GM11168 (cell line): Measurements from ENCODE around the gene MYEF2.

ENCODE experiments used
- in situ Hi-C: fragments of 300-500 bp; cut with MboI; formaldehyde crosslinking; loops from one replicate; pipeline ENCODE4 v1.12.0; 2022; ENCODE audit warnings: low sequenced_read_pairs; ENCODE audit not compliant: unreplicated experiment

Gene MYEF2

DNA sequence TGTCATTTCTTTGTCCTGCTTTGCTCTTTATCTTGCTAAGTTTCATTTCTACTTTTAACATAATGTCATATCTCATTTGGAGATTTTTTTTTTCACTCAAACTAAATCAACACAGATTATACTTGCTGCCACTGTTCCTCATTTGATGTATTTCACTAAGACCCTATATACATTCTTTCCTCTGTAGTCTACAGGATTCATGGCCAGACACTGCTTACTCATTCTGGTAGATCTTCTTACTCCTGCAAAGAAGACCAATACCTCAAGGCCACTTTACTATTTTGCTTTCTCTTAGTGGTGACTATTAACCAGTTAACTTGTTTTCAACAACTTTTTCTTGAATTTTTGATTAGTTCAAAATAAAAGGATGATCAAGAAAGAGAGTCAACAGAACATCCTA, 30.7 kb downstream of the MYEF2 start:
- in situ Hi-C loops: no loop called here

DNA sequence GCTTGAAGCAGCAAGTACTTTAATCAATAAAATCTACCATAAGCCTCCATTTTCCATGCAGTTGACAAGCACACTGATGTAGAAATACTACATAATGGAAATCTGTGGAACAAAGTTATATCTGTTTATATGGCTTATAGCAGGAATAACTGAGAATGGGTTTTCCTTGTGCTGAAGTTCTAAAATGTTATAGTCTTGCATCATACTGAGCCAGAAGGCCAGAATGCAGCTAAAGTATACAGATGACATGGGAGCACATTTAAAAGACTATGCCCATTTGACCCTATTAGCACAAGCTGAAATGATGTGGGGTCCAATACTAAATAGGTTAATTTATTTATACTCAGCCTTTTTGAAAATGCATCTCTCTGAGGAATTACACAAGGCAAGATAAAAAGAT, 32.2 kb downstream of the MYEF2 start:
- in situ Hi-C loops: no loop called here

DNA sequence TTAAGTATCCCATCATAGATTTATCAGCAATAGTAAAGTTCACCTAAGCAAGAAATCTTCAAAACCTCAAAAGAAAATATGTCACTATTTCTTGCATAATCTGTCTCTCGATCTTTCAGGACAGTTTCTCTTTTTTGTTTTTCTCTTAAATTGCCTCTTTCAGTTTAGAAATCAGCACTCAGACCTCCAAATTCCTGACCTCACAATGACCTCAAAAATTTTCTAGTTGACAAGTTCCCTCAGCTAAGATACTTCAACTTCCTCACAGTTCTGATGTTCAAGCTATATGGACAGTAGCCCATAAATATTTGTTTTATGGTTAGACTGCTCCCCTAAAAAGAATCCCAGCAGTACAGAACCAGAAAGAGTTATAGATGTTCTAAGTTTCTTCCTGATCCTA, 33.2 kb downstream of the MYEF2 start:
- in situ Hi-C loops: no loop called here

DNA sequence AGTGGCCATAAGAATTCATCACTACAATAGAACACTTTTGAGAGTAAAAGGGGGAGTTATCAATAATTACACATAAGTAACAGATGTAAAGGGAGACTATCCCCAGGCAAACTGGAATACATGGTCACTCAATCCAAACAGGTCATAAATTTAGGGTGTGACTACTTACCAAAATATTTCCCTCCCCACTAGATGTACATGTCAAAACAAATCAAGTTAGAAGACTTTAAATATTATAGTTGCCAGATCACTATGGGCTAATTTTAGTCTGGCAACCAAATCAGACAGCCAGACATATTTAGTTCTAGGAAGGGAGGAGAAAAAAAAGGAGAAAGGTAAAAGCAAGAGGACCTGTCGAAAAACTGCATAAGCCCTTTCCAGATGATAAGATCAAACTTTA, 34.2 kb downstream of the MYEF2 start:
- in situ Hi-C loops: no loop called here

DNA sequence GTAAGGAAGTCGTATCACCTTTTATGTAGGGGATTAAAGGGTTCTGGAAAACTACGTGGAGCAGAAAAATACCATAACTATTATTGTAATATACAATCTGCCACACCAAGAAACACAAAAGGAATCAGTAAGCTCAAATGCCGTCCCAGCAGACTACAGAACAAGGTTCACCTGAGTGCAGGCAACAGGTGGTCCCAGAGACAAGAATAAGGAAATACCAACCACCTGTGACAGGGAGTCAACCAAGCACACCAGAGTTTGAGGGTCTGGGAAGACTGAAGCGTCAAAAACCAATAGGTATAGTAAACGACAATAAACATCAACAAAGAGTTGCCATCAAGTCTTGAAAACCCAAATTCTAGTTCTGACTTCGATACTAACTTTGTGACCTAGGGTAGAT, 45.2 kb downstream of the MYEF2 start:
- in situ Hi-C loops: no loop called here

DNA sequence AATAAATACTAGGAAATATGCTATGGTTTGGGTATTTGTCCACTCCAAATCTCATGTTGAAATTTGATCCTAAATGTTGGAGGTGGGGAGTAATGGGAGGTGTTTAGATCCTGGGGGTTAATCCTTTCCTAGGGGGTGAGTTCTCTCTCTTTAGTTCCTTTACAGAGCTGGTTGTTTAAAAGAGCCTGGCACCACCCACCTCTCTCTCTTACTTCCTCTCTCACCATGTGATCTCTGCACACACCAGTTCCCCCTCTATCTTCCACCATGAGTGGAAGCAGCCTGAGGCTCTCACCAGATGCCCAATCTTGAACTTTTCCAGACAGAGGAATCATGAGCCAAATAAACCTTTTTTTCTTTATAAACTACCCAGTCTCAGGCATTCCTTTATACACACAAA, 46.8 kb downstream of the MYEF2 start:
- in situ Hi-C loops: no loop called here

DNA sequence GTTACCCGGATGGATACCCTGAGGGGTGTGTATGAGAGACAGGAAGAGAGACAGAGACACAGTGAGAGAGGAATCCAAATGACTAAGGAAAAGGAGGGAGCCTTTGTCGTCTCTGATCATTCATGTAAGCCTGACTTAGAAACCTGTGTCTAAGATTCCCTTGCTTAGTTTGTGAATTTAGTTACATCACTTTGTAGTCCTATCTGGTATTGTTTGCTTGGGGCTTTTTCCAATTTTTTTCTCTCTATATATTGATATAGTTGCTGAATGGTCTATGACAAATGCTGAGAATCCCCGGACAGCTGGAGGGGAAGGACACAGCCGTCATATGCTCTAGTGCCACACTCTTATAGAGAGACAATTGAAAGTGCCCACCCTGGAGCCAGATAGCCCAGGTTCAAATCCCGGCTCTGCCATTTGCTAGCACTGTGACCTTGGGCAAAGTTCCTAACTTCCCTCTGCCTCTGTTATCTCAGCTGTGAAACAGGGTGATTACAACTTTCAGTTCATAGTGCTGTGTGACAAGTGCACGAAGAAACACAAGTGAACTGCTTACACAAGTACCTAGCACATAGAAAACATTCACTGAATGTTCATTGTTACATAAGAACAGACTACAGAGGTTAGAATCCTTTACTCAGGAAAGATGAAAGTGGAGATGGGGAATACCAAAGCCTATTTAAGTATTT, 51.3 kb downstream of the MYEF2 start:
- in situ Hi-C loops: no loop called here

DNA sequence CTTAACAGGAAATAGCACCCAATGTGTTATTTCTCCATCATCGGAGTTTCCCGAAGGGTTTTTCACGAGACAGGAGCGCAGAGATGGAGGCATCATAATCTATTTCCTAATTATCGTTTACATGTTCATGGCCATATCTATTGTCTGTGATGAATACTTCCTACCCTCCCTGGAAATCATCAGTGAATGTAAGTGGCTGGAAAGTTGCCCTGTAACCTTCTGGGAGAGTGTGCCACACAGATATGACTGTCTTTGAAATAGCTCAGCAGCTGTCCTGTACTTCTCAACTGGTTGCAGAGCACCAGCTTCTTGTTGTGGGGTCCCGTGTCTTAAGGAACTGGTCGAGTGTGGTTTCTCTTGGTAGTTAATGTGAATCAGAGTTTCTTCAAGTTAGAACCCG, 56.2 kb downstream of the MYEF2 start:
- in situ Hi-C loops: no loop called here

DNA sequence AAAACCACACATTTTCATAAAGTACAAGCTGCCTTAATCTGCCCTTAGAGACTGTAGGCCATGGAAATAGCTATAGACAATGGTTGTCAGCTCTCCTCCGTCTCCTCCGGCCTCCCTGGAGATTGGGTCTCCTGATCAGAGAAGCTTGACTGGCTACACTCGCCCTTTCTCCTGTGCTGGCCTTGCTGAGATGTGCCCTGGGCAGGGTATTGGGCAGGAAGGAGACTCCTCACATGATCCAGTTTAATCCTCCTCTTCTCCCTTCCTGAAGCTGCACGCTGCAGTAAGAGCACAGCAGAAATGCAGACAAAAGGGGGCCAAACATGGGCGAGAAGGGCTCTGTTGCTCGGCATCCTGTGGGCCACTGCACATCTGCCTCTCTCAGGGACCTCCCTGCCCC, 57.4 kb downstream of the MYEF2 start, which contains the start of gene SLC24A5:
SLC24A5 (plus strand) TSS at position 246 of the 400 bp plus-strand sequence; CDS start at position 301, 55 bp downstream.
- in situ Hi-C loops: no loop called here

DNA sequence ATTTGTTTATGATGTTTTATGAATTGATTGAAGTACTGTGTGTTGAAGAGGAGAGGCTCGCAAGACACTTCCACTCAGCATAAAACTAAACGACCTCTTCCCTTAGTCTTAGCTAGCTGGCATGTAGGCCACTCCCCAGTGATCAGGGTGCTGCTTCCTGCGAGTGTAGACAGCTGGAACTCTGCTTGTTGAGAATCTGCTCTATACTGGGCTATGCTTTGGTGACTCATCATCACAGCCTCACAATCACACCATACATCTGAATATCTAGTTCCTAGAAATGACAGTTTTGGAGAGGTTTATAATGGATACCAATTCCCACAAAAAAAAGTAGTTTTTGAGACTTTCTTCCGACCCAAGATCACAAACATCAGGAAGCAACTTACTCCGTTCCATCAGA, 58.8 kb downstream of the MYEF2 start:
- in situ Hi-C loops: no loop called here

DNA sequence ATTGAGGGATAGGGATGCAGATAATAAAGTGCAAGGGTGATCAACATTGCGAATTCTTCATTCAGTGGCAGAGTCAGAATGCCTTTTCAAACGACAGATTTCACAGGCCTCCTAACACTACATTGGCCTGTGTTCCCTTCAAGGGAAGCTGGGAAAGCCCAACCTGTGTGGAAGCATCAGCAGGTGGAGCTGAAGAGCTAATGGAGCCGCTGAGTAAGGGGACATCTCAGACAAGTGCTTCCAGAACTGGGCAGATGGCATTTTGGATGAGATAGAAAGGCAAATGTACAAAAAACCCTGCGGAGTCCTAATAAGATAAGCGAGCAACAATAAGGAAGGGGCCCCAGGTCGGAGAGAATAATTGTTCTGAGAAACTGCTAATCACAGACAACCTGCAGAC, 65.9 kb downstream of the MYEF2 start:
- in situ Hi-C loops: no loop called here

DNA sequence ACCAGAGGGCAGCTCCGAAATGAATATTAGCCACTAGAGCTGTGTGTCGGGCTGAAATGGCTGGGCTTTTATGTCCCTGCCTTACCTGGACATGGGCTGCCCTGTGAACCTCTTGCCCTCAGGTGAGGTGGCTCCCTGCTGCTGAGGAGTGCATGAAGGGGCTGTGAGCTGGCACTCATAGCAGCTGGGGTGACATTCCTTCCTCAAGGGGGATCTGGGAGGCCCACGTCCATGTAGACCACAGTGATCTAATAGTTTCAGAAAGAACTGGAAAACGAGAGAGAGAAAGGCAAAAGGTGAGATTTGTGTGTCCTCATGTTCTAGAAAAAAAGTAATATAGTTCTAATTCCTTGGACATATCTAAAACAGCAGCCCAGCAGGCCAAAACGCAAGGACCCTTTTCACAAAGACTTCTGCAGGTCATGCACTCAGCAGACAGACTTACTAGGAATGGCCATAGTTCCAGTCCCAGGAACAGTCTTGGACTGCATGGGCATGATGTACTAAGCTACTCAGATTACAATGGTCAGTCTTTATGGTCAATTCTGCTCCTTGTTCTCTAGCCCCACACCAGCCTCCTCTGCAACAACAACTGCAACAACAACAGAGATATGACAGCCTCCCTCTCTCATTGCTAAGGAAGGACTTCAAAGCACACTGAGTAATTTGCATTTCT, 68.1 kb downstream of the MYEF2 start:
- in situ Hi-C loops: no loop called here

DNA sequence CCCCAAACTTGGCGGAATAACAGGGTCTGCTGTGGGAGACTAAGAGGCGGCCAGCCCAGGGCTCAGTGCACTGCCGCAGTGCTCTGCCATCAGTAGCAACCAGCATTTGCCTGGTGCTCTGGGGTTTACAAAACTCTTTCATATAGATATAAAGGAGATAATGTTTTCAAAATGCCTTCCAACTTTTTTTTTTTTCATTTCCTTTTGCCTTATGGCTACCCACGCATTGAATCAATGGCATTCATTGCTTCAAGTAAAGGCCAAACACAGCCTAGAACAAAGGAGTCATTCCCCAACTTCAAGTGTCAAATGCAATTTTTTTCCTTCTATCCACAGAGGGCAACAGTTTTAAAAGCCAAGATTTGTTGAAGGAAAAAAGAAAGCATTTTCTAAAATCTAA, 68.9 kb downstream of the MYEF2 start:
- in situ Hi-C loops: no loop called here

DNA sequence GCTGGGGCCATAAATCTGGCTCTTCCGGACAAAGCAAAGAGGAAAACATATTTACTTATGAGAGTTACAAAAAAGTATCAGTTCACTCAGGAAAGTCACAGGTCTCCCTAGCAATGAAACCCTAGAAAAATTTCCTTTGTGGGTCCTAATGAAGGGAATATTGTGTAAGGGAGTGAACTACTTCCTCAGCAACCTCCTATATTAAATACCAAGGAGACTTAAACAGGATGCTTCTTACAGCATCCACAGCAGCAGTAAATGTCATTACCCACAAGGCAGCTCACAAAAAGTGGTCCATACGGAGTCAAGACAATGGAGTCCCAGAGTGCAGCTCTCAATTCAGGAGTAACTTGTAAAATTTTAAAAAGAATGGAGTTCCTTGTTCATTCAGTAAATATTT, 72.2 kb downstream of the MYEF2 start:
- in situ Hi-C loops: no loop called here

DNA sequence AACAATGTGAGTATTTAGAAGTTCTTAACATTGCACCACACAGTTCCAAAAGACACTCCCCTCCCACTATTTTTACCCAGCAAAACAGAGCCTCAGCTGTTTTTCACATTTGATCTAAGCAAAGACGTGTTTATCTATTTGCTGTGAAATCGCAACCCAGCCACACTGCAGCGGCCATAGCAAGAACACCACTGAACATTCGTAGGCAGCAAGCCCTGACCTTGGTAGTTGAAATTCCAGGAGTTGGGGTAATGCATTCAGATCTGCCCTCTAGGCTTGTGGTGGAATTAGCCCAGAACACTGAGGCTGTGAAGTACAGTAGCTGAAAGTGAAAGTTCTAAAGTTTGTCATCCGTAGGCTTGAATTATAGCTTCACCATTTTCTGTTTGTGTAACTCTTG, 74.4 kb downstream of the MYEF2 start:
- in situ Hi-C loops: no loop called here

DNA sequence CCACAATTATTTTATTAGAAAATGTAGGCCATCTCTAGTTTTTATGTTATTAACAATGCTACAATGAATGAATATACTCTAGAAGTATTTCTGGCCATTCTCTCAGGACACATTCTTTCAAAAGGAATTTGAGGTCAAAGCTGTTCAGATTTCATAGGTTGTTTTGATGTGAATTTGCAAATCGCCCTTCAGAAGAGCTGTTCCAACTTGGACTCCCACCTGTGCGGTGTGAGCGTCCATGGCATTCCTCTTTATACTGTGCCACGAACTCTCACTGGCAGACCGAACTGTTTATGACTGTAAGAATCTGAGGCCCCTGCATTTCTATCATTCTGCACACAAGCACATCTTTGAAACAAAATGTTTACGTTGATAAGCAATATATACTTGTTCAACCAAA, 75.9 kb downstream of the MYEF2 start:
- in situ Hi-C loops: no loop called here

DNA sequence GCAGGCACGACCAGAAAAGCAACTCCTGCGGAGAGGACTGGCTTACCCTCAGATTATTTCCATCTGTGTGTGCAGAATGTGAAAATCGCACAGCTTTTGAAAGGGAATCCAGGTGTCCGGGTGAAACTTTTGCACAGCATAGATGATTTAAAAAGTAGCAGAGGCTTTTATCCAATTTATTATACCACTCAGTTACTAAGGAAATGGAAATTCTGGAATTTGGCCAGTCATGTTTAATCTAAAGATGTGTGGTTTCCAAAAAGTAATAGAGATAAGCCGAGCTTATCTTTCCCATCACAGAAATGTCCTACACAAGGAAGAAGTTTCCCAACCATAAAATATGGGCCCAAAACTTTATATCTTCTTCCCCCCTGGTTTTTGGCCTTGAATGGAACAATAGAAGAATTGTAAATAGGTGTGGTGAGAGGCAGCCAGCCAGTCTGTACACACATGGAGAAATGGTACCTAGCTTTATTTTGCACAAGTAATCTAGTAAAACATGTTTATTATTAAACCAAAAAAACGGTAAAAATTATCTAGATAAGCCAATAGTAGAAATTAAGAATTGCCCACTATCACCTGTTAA, 76.6 kb downstream of the MYEF2 start:
- in situ Hi-C loops: no loop called here

DNA sequence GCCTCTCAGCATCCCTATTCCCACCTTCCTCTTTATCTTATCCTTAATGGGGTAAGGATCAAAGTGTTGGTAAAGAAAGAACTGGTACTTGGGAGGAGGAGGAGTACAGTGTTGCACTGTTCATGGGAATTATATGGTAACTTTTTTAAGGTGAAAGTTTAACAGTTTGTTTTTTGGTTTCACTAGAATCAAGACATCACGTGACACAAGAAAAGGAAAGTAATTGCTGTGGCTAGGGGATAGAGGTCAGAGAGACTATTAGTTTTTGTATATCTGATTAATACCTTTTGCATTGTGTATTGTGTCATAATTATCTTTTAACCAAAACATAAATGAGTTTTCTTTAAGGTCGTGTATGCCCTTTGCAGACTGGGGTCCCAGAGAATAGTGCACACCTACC, 80.8 kb downstream of the MYEF2 start:
- in situ Hi-C loops: no loop called here

DNA sequence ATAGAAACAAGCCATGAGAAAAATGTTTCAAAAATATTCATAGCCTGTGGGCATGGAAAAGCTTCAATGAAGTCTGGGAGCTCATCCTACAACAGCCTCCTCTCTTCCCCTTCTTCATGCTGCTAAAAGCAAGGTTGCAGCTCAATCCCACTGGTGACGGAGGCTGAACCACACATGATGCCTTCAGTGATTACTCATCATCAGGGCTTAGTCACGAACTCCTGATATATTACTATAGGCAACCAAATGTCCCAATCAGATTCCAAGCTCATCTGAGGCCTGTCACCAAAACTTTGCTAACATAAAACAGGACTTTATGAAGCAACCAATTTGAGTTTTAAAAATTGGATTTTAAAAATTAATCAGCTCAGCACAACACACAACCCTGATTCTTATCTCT, 81.3 kb downstream of the MYEF2 start:
- in situ Hi-C loops: no loop called here

DNA sequence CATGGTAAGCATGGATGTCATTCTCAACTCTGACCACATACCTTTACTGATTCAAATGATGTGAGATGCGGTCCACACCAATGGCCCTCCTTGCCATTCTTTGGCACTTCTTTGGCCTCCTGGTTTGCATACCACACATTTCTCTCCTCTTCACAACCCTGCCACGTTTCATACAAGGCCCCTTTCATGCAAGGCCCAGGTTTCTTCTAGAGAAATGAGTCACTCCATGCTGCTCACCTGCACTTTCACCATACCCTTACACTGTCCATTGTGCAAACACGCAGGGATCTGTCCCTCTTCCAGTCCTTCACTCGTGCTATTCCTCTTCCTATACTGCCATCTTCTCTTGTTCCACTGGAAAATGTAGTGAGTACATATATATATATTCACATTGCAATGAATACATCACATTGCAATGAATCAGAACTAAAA, 81.7 kb downstream of the MYEF2 start:
- in situ Hi-C loops: no loop called here

DNA sequence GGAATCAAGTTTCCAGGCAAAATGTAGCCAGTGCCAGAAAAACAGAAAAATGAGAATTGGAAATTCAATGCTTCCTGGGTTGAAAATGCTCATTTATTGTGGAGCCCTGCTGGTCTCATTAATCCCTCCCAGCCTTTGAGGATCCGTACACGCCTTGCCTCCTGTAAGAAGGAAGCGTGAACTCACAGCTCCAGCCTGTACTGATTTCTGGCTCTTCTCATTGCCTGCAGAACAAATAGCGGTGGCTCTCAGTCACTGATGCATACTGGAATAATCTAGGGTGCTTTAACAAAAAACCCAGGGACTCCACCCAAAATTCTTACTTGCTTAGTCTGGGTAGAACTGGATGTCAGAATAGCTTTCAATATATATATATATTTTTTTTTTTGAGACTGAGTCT, 86.6 kb downstream of the MYEF2 start:
- in situ Hi-C loops: no loop called here

DNA sequence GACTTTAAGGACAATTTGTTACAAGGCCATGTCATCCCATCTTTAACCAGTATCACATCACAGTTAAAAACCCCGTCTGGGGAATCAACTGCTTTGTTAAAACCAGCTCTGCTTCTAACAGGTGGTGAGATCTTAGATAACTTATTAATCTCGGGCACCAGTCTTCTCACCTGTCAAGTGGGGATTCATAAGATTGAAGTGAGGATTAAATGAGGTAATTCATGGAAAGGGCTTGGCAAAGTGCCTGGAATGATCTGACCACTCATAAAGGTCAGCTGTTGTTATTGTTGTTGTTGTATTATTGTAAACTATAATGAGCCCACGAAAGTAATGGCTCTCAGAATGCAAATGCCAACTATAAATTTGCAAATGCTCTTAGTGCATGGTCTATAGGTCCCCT, 87.4 kb downstream of the MYEF2 start:
- in situ Hi-C loops: no loop called here
